NCI-H1417 (cell line): Measurements from ENCODE around the gene CISTR.
"Not testable (repeated sequence)": the region's sequence is repeated elsewhere in the genome, so short reads cannot be mapped to it uniquely, and the experiment has no call there.

Experiments used
- DNase-seq, 3 experiments: peaks; one replicate each; lab custom pipeline; 2025; lab: John Stamatoyannopoulos, UW

CISTR gene

GRCh38 chr12:53751336-53752191 is at the start of gene CISTR:
Gene CISTR (minus strand): TSS chr12:53751979.
- DNase-seq = peak; percentile 35 to 87 (median 81)

DNA sequence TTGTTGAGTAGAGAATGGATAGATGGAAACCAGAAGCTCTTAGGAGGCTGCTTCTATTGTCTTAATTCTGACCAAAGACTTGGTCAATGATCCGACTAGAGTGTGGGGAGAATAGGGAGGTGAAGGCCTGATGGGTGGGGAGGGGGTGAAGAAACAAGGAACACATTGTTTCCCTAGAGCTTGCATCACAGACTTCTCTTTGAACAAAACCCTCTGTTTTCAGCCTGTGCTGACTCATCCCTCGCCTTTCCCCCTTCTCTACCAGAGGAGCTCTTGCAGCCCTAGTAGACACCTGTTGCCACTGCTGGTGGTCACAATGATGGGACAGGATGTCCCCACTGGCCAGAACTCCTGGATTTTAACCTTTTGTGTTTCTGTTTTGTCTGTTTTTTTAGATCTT is 46.8 kb upstream of the CISTR start:
- DNase-seq = no peak

DNA sequence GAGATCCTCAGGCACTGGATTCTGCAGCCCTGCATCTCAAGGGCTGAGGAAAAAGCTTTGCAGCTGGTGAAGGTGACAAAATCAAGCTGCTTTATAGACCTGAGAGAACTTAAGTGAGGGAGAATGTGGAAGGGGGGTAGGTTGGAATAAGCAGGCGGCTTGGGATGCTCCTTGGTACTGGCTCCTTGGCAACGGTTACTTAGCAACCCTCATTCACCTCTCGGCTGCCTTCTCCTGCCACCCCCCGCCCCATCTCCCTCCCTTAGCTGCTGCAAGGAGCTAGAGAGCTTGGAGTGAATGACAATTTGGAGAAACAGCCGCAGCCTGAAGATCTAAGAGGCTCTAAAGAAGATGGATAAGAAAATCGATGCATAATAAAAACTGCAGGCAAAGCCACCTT is 44.1 kb upstream of the CISTR start:
- DNase-seq = peak; percentile 56 to 93 (median 72)

- DNase-seq = no peak
Observed at GRCh38 chr12:53793221-53793620, 41.4 kb upstream of the CISTR start.

GRCh38 chr12:53791735-53792326 is 40.1 kb upstream of the CISTR start:
- DNase-seq = peak; percentile 14 to 56 (median 29)

GRCh38 chr12:53789570-53789969 is 37.8 kb upstream of the CISTR start:
- DNase-seq = no peak

GRCh38 chr12:53788892-53789291 is 37.1 kb upstream of the CISTR start:
- no peak for DNase-seq

GRCh38 chr12:53786411-53786810 is 34.6 kb upstream of the CISTR start:
- DNase-seq = no peak

DNA sequence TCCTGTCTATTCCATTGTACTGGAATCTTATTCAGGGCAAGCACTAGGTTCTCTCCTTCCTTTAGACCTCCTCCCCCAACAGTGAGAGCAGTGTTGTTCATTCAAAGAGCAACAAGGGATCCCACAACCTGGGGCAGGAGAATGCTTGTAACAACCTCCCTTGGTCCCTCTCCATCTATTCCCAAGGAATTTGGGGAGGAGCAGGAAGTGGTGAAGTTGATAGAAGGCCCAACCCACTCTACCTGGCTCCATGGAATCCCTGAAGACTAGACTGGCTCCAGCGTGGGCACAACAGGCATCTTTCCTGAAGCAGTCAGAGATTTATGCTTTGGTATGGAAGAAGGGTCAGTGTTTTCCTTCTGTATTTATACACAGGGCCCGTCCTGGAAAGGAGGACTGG is 33.4 kb upstream of the CISTR start:
- no peak for DNase-seq

DNA sequence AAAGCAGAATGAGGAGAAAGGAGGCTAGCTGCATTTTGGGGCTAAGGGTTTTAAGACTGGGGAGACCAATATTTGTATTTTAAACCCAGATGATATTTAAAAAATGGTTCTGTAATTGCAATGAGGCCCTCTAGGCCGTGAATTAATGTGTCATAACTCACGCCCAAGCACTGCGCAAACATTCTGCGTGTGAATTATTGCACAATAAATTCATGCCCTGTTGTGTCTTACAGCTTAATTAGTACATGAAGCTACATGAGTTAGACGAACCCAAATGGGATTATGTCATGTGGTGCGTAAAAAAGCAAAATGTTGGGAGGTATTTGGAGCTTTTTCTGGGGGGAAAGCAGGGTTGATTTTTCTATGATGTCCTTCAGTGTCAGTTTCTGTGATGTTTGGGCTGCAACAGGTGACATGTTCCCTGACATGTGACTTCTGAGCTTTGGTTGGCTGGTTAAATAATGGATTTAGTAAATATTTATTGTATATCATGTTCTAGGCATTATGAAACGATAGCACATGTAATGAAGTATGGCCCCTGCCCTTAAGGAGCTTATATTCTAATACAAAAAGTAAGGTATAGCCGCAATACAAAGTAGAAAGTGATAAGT is 30.4 kb upstream of the CISTR start:
- peak in 2 of 3 experiments; percentile 49 to 74 for DNase-seq

DNA sequence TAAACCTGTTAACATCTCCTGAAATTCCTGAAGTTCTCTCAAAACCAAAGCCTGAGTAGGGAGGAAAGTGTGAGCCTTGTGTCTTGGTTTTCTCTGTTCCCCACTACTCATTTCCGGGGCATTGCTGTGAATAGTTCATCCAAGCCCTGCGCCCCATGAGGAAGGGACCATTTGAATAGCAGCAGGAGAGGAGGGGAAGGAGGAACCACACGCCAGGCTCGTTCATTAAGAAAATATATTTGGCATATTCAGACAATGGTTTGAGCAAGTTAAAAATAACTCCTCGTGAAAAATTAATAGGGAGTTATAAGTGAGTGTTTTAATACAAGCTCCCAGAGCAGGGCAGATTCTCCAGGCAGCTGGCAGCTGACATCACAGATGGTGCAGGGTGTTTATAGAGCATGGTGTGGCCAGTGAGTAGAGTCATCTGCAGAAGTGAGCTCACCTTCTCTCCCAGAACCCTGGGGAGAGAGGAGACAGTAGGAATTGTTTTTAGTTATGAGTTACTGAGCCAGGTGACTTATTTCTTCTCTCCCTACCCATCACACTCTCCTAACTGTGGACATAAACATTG is 29.5 kb upstream of the CISTR start:
- DNase-seq = peak in 2 of 3 experiments; percentile 49 to 69

- no peak for DNase-seq
Observed at GRCh38 chr12:53780323-53780722, 28.5 kb upstream of the CISTR start.

- not testable (repeated sequence) for DNase-seq
Observed at GRCh38 chr12:53779679-53780078, 27.9 kb upstream of the CISTR start.

- DNase-seq = no peak
Observed at GRCh38 chr12:53777936-53778644, 26.3 kb upstream of the CISTR start.

DNA sequence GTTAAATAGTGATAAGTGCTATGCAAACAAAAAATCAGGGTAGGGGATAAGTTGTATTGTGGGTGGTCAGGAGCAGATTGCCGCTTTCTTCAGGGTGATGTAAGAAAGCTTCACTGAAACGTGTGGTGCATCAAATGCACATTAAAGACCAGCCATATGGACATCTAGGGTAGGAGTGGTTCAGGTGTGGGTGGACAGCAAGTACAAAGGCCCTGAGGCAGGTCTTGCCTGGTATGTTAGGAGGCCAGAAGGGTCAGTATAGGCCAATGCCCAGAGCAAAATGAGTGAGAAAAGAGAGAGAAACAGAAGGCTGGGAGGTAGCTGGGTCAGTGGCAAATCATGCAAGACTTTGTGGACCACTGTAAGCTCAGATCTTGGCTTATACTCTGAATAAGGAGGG is 25.6 kb upstream of the CISTR start:
- DNase-seq = peak in 2 of 3 experiments; percentile 44 to 71

GRCh38 chr12:53776872-53777271 is 25.1 kb upstream of the CISTR start:
- DNase-seq = no peak

- no peak for DNase-seq
Observed at GRCh38 chr12:53775478-53776145, 23.8 kb upstream of the CISTR start.

DNA sequence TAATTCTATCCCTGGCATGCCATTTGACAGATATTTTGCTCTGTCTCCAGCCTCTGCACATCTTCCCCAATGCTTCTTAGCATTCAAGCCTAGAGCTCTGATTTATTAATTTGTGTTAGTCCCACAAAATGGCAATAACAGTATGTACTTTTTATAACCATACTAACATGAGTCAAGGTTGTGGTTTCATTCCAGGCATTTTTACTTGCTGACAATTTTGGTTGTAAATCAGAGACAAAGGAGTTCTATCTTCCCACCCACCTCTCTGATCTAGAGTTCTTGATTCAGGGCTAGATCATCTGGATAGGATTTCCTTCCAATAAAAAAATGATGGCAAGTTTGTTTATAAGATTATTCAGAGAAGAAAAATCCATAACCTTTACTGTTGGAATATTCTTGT is 18.5 kb upstream of the CISTR start:
- DNase-seq = no peak

- DNase-seq = no peak
Observed at GRCh38 chr12:53768976-53769375, 17.2 kb upstream of the CISTR start.

- DNase-seq = no peak
Observed at GRCh38 chr12:53766881-53767280, 15.1 kb upstream of the CISTR start.

DNA sequence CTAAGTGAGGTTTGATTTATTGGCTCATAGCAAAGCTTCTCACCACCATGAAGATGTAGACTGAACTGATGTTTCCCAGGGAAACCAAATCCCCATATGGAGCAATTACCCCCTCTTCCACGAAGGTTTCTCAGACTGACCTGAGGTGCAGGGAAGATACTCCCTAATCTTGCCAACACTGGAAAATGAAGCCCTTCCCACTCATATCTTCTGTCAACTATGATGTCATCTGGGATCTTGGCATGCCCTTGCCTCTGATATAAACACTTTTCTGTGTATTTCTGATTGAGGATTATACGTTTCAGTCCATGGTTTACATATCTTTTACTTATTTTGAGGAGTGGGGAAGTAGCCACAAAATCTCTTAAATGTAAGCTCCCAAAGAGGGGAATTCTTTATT is 14.1 kb upstream of the CISTR start:
- no peak for DNase-seq

GRCh38 chr12:53764615-53765014 is 12.8 kb upstream of the CISTR start:
- DNase-seq = no peak
